Measurements from ENCODE around the gene ATP11B. TPM values are rescaled to one million over a fixed set of nuclear protein-coding genes. Genes with fewer than 3 reads are reported as not detected.

Gene ATP11B
- total and polyA plus RNA-seq, 2 experiments from 2014 or later = 5.8 to 24.7 TPM

- DNase-seq (ENCODE audit: low spot score) = no peak
- H3K4me1 ChIP-seq (ENCODE audit: insufficient read depth) = no peaks in the 10 kb centered on the region
- Mint-ChIP-seq H3K36me3 (ENCODE audit: low read depth) (no peaks in the 10 kb centered on the region), H3K27me3 (ENCODE audit: insufficient read depth, low read depth, poor library complexity) (no peaks in the 10 kb centered on the region), H3K4me1 (no peaks in the 10 kb centered on the region), H3K4me3 (no peak overlapping the region), H3K9me3 (no peaks in the 10 kb centered on the region), H3K27ac (no peak overlapping the region)
- no peak overlapping the region for H3K27ac ChIP-seq (ENCODE audit: low read depth)
- peak overlapping the region; percentile 70 for H2AFZ ChIP-seq
- no peaks in the 10 kb centered on the region for H4K20me1 ChIP-seq (replicated peaks; ENCODE audit: insufficient read depth)
- no peaks in the 10 kb centered on the region for H3F3A ChIP-seq (replicated peaks; ENCODE audit: low read depth)
- TF ChIP-seq CREB1 (CRISPR knock-in tag; IDR thresholded peaks at IDR 0.05; ENCODE audit: low read depth) = no peak
- TF ChIP-seq CTCF (conservative IDR thresholded peaks at IDR 0.05; ENCODE audit: low read depth in 2 of 2) = no peak
- no peak for TF ChIP-seq ZNF462 (CRISPR knock-in tag; IDR thresholded peaks at IDR 0.05)
- H3K4me2 ChIP-seq = no peak overlapping the region
- no peaks in the 10 kb centered on the region for H3K27me3 ChIP-seq (ENCODE audit: insufficient read depth)
- no peaks in the 10 kb centered on the region for H3K36me3 ChIP-seq (ENCODE audit: insufficient read depth)
- H3K9me2 ChIP-seq (ENCODE audit: insufficient read depth) = no peaks in the 10 kb centered on the region; the same call in 1 of the 2 replicates
- no peaks in the 10 kb centered on the region for H3K79me2 ChIP-seq (replicated peaks; ENCODE audit: insufficient read depth)
- no peak overlapping the region for H3K4me3 ChIP-seq
- no peak for ATAC-seq
Measured at GRCh38 chr3:182755712-182756111, 37.6 kb upstream of the ATP11B start.

- Histone ChIP-seq H3K4me2 (no peak overlapping the region), H3K79me2 (replicated peaks; ENCODE audit: insufficient read depth) (no peaks in the 10 kb centered on the region), H3F3A (replicated peaks; ENCODE audit: low read depth) (no peaks in the 10 kb centered on the region), H4K20me1 (replicated peaks; ENCODE audit: insufficient read depth) (no peaks in the 10 kb centered on the region), H3K4me3 (no peak overlapping the region), H3K36me3 (ENCODE audit: insufficient read depth) (no peaks in the 10 kb centered on the region), H3K4me1 (ENCODE audit: insufficient read depth) (no peaks in the 10 kb centered on the region), H2AFZ (no peak overlapping the region), H3K27ac (ENCODE audit: low read depth) (no peak overlapping the region), H3K27me3 (ENCODE audit: insufficient read depth) (no peaks in the 10 kb centered on the region), H3K9me2 (ENCODE audit: insufficient read depth) (no peaks in the 10 kb centered on the region)
- Mint-ChIP-seq H3K27me3 (ENCODE audit: insufficient read depth, low read depth, poor library complexity) (no peaks in the 10 kb centered on the region), H3K4me3 (no peak overlapping the region), H3K36me3 (ENCODE audit: low read depth) (no peaks in the 10 kb centered on the region), H3K9me3 (no peaks in the 10 kb centered on the region), H3K4me1 (no peaks in the 10 kb centered on the region), H3K27ac (no peak overlapping the region)
- DNase-seq (ENCODE audit: low spot score) = no peak
- ATAC-seq = no peak
- no peak for TF ChIP-seq ZNF462 (CRISPR knock-in tag; IDR thresholded peaks at IDR 0.05)
Measured at GRCh38 chr3:182760576-182761164, 32.6 kb upstream of the ATP11B start.
